IMR-90 (cell line): ENCODE results near the gene MMRN1. TPM values are rescaled to one million over a fixed set of nuclear protein-coding genes. Genes with fewer than 3 reads are reported as not detected.

ENCODE experiments used
- ATAC-seq: fragments of 200-7000 bp; cut with Tn5 transposase; 2 replicates; pipeline ENCODE4 v1.9.1; 2020; ENCODE audit warnings: low read depth, mild to moderate bottlenecking, moderate library complexity
- BruUV-seq: library from RNA; stranded (reverse); fragments of 400-500 nt; replicated peaks from 2 replicates; lab custom pipeline; 2021; lab: Mats Ljungman, UMichigan
- CTCF ChIA-PET: fragments of 300-600 bp; formaldehyde crosslinking; extraction: SDS; loops from one replicate; lab custom pipeline; 2021; ENCODE audit warnings: antibody characterized with exemption; lab: Yijun Ruan, JAX
- POLR2A ChIA-PET: fragments of 300-600 bp; sonication (Branson Sonifier 250); formaldehyde crosslinking; loops from one replicate; lab custom pipeline; 2022; ENCODE audit warnings: antibody characterized with exemption; ENCODE audit not compliant: unreplicated experiment; lab: Charles Lee
- DNase-seq: peaks from one replicate; pipeline ENCODE4 v3.0.0; 2013
- H2AFZ ChIP-seq: replicated peaks from 2 replicates; pipeline ENCODE3; 2013; ENCODE audit warnings: low read length, mild to moderate bottlenecking; ENCODE audit not compliant: poor library complexity
- H2AK5ac ChIP-seq: 2 replicates; pipeline ENCODE4 v1.6.1; 2013; ENCODE audit warnings: low read depth, low read length, inconsistent platforms
- H2AK9ac ChIP-seq: replicated peaks from 2 replicates; pipeline ENCODE3; 2013; ENCODE audit warnings: mild to moderate bottlenecking, low read depth, low read length, moderate library complexity; ENCODE audit not compliant: poor library complexity
- H2BK120ac ChIP-seq: 2 replicates; pipeline ENCODE4 v1.6.1; 2013; ENCODE audit warnings: low read depth, low read length, inconsistent platforms
- H2BK15ac ChIP-seq: 3 replicates; pipeline ENCODE4 v1.6.1; 2013; ENCODE audit warnings: low read depth, low read length, inconsistent platforms
- H2BK20ac ChIP-seq: 2 replicates; pipeline ENCODE4 v1.6.1; 2013; ENCODE audit warnings: low read depth, mild to moderate bottlenecking, inconsistent platforms, low read length, moderate library complexity
- H2BK5ac ChIP-seq: 2 replicates; pipeline ENCODE4 v1.6.1; 2013; ENCODE audit warnings: mild to moderate bottlenecking, low read depth, low read length, inconsistent platforms; ENCODE audit not compliant: poor library complexity, severe bottlenecking
- H3K14ac ChIP-seq: replicated peaks from 2 replicates; pipeline ENCODE4 v1.6.1; 2013; ENCODE audit warnings: low read depth, low read length, inconsistent platforms
- H3K18ac ChIP-seq: 2 replicates; pipeline ENCODE4 v1.6.1; 2013; ENCODE audit warnings: low read depth, low read length, control low read depth
- H3K23ac ChIP-seq: 2 replicates; pipeline ENCODE4 v1.6.1; 2013; ENCODE audit warnings: low read depth, low read length, inconsistent platforms
- H3K27ac ChIP-seq: 2 replicates; pipeline ENCODE4 v1.5.1; 2013; ENCODE audit warnings: mild to moderate bottlenecking, control low read depth, low read length; ENCODE audit not compliant: insufficient read depth
- H3K27me3 ChIP-seq: 2 replicates; pipeline ENCODE4 v1.6.1; 2013; ENCODE audit warnings: low read length; ENCODE audit not compliant: control insufficient read depth, insufficient read depth
- H3K36me3 ChIP-seq: 2 replicates; pipeline ENCODE4 v1.6.1; 2013; ENCODE audit warnings: low read length, mixed read lengths; ENCODE audit not compliant: control insufficient read depth, insufficient read depth
- H3K4ac ChIP-seq: 2 replicates; pipeline ENCODE4 v1.6.1; 2013; ENCODE audit warnings: low read depth, low read length, inconsistent platforms
- H3K4me1 ChIP-seq: 2 replicates; pipeline ENCODE4 v1.6.1; 2013; ENCODE audit warnings: low read length, mixed read lengths; ENCODE audit not compliant: control insufficient read depth, insufficient read depth
- H3K4me2 ChIP-seq: 2 replicates; pipeline ENCODE4 v1.6.1; 2013; ENCODE audit warnings: low read depth, mild to moderate bottlenecking, control low read depth, low read length, moderate library complexity
- H3K4me3 ChIP-seq: 2 replicates; pipeline ENCODE4 v1.5.1; 2013; ENCODE audit warnings: low read depth, mild to moderate bottlenecking, control low read depth, low read length, moderate library complexity; ENCODE audit not compliant: insufficient read depth
- H3K56ac ChIP-seq: 2 replicates; pipeline ENCODE4 v1.6.1; 2013; ENCODE audit warnings: low read length, inconsistent platforms; ENCODE audit not compliant: insufficient read depth; ENCODE audit errors: extremely low read depth
- H3K79me1 ChIP-seq, 2 experiments: 2 replicates each; pipeline ENCODE4 v1.6.1; 2013; ENCODE audit warnings: low read length in 2 of 2, inconsistent platforms in 1 of 2, low read depth in 1 of 2
- H3K9ac ChIP-seq: 2 replicates; pipeline ENCODE4 v1.6.1; 2013; ENCODE audit warnings: low read depth, low read length, control low read depth
- H3K9me1 ChIP-seq: 2 replicates; pipeline ENCODE4 v1.6.1; 2013; ENCODE audit warnings: low read length, inconsistent platforms; ENCODE audit not compliant: insufficient read depth
- H3K9me3 ChIP-seq: 2 replicates; pipeline ENCODE4 v1.6.1; 2013; ENCODE audit warnings: low read length; ENCODE audit not compliant: control insufficient read depth, insufficient read depth
- H4K20me1 ChIP-seq: 2 replicates; pipeline ENCODE4 v1.6.1; 2013; ENCODE audit warnings: low read length, inconsistent platforms; ENCODE audit not compliant: insufficient read depth
- H4K5ac ChIP-seq: 2 replicates; pipeline ENCODE4 v1.6.1; 2013; ENCODE audit warnings: mild to moderate bottlenecking, low read depth, low read length, control low read depth
- H4K8ac ChIP-seq, 2 experiments: 2 replicates each; pipeline ENCODE4 v1.6.1; 2013; ENCODE audit warnings: low read depth in 2 of 2, low read length in 2 of 2, control low read depth in 1 of 2, inconsistent platforms in 1 of 2
- H4K91ac ChIP-seq: 2 replicates; pipeline ENCODE4 v1.6.1; 2013; ENCODE audit warnings: low read depth, low read length, inconsistent platforms; ENCODE audit not compliant: insufficient read depth
- BHLHE40 ChIP-seq: fragments of 150-350 bp; IDR thresholded peaks from 2 replicates; pipeline ENCODE4 v1.6.1; 2016; ENCODE audit warnings: mild to moderate bottlenecking, low read depth, low read length
- CEBPB ChIP-seq: IDR thresholded peaks from 2 replicates; pipeline ENCODE4 v1.6.1; 2012; ENCODE audit warnings: low read depth, low read length, improper control_type of control experiment
- CHD1 ChIP-seq: IDR thresholded peaks from 2 replicates; pipeline ENCODE4 v1.6.1; 2012; ENCODE audit warnings: low read depth, low read length, improper control_type of control experiment
- CTCF ChIP-seq: conservative IDR thresholded peaks from 2 replicates; pipeline ENCODE4 v1.5.1; 2012; ENCODE audit warnings: mild to moderate bottlenecking, low read depth, low read length, improper control_type of control experiment
- FOS ChIP-seq: fragments of 150-350 bp; IDR thresholded peaks from 2 replicates; pipeline ENCODE4 v1.6.1; 2016; ENCODE audit warnings: low read depth, low read length
- MAFK ChIP-seq: IDR thresholded peaks from 2 replicates; pipeline ENCODE4 v1.6.1; 2012; ENCODE audit warnings: low read depth, low read length, improper control_type of control experiment
- MAZ ChIP-seq: IDR thresholded peaks from 2 replicates; pipeline ENCODE4 v1.6.1; 2012; ENCODE audit warnings: low read depth, mild to moderate bottlenecking, low read length, improper control_type of control experiment, moderate library complexity, borderline replicate concordance
- MXI1 ChIP-seq: IDR thresholded peaks from 2 replicates; pipeline ENCODE4 v1.6.1; 2012; ENCODE audit warnings: low read depth, mild to moderate bottlenecking, low read length, moderate library complexity, borderline replicate concordance
- NFE2L2 ChIP-seq: fragments of 150-350 bp; IDR thresholded peaks from 2 replicates; pipeline ENCODE4 v1.6.1; 2016; ENCODE audit warnings: low read depth, mild to moderate bottlenecking, low read length
- POLR2A ChIP-seq: IDR thresholded peaks from 2 replicates; pipeline ENCODE4 v1.6.1; 2012; ENCODE audit warnings: mild to moderate bottlenecking, low read depth, low read length
- RAD21 ChIP-seq: IDR thresholded peaks from 2 replicates; pipeline ENCODE4 v1.6.1; 2012; ENCODE audit warnings: low read length, improper control_type of control experiment
- RCOR1 ChIP-seq: IDR thresholded peaks from 2 replicates; pipeline ENCODE4 v1.6.1; 2012; ENCODE audit warnings: mild to moderate bottlenecking, low read length, improper control_type of control experiment; ENCODE audit not compliant: insufficient replicate concordance
- RFX5 ChIP-seq: IDR thresholded peaks from 2 replicates; pipeline ENCODE4 v1.8.0; 2012; ENCODE audit warnings: low read depth, mild to moderate bottlenecking, low read length, moderate library complexity
- SMC3 ChIP-seq: fragments of 150-350 bp; IDR thresholded peaks from 2 replicates; pipeline ENCODE4 v1.6.1; 2016; ENCODE audit warnings: low read depth, mild to moderate bottlenecking, antibody characterized with exemption, low read length, moderate library complexity
- WGBS, 2 experiments: methylation state at CpG; one replicate each; pipeline versions ENCODE4 v1.1.5 to v1.1.7; 2013; ENCODE audit warnings: missing lambda C conversion rate in 2 of 2; ENCODE audit not compliant: insufficient read length in 1 of 2; ENCODE audit errors: extremely low coverage in 2 of 2; 5-methylcytosine and 5-hydroxymethylcytosine counted together
- dilution Hi-C: fragments of 300-500 bp; cut with HindIII; formaldehyde crosslinking; loops from one replicate; pipeline ENCODE4 v1.14.3; 2018; ENCODE audit warnings: low sequenced_read_pairs; ENCODE audit not compliant: unreplicated experiment
- in situ Hi-C: fragments of 300-500 bp; cut with MboI; formaldehyde crosslinking; loops from 3 replicates; pipeline ENCODE4 v1.14.3; 2019; ENCODE audit warnings: low sequenced_read_pairs, inconsistent platforms, mixed read lengths
- intact Hi-C: fragments of 100-400 bp; cut with micrococcal nuclease; formaldehyde crosslinking; loops from 2 replicates; pipeline ENCODE4 v1.10.0; 2022
- polyA plus RNA-seq, 3 experiments: library from polyadenylated mRNA; depleted of rRNA; stranded (reverse); fragments of >200 nt; gene quantifications; 2 replicates each; pipeline ENCODE4 v1.2.3, GENCODE V29; 2012; ENCODE audit warnings: low replicate concordance in 1 of 3
- total RNA-seq: library from RNA; depleted of rRNA; stranded (reverse); fragments of >200 nt; gene quantifications from 2 replicates; pipeline ENCODE4 v1.2.3, GENCODE V29; 2012
- TF ChIP-seq, protein P1 (sequence below): fragments of 150-350 bp; IDR thresholded peaks from 2 replicates; pipeline ENCODE4 v1.6.1; 2017; ENCODE audit warnings: mild to moderate bottlenecking, antibody characterized with exemption, low read length, low read depth
- TF ChIP-seq, protein P2 (sequence below): fragments of 150-350 bp; IDR thresholded peaks from 2 replicates; pipeline ENCODE4 v1.6.1; 2016; ENCODE audit warnings: low read depth, mild to moderate bottlenecking, low read length, moderate library complexity, borderline replicate concordance

The MMRN1 gene
- total and polyA plus RNA-seq, 2 of the 4 experiments (the other 2 are of a cell fraction), result not detected

DNA sequence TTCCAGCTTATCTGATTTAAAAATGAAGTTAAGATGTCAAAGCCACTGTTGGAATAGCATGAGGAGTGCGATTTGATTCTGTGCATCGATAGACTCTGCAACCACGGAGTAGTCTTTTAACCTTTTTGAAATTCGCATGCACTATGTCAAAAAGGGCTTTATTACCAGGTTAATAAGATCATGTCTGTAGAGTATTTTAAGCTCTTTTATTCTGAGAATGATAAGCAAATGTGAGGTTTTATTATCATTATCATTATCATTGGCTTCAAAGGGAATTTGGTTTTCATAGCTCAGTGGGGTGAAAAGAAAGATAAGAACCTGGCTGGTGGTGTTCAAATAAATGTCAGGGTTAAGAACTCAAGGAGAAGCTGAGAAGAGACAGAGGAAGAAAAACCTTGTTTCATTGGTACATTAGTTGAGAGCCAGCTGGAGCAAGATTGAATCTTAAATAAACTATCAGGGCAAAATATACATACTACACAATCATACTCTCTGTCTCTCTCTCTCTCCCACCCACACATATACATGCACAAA, 102.6 kb downstream of the MMRN1 start:
- POLR2A ChIA-PET, result no interaction called here
- no peak for DNase-seq
- dilution Hi-C loops, result no loop called here

More for the DNA sequence above, 102.6 kb downstream of the MMRN1 start:
- no peak overlapping the region for H2AFZ ChIP-seq
- no CpG with 5 or more reads among the region's 4 CpGs for WGBS, 2 experiments
- no peak overlapping the region for H4K5ac ChIP-seq
- ATAC-seq, result no peak
- H3K9ac ChIP-seq, result no peak overlapping the region
- H2BK120ac ChIP-seq, result no peak overlapping the region
- H2BK15ac ChIP-seq, result no peak overlapping the region
- H3K9me3 ChIP-seq, result no peaks in the 10 kb centered on the region
- H3K79me1 ChIP-seq, result no peaks in the 10 kb centered on the region
- no peak overlapping the region for H4K91ac ChIP-seq
- H3K14ac ChIP-seq, result no peak overlapping the region
- no peaks in the 10 kb centered on the region for H3K36me3 ChIP-seq
- no peak overlapping the region for H4K8ac ChIP-seq
- no peak overlapping the region for H3K27ac ChIP-seq
- H2AK9ac ChIP-seq, result no peak overlapping the region
- no peak overlapping the region for H3K4me3 ChIP-seq
- no peak overlapping the region for H2BK20ac ChIP-seq
- no peaks in the 10 kb centered on the region for H3K27me3 ChIP-seq
- H3K9me1 ChIP-seq, result no peaks in the 10 kb centered on the region
- no peaks in the 10 kb centered on the region for H3K4me1 ChIP-seq
- no peak overlapping the region for H3K23ac ChIP-seq
- no peak overlapping the region for H2BK5ac ChIP-seq
- in situ Hi-C loops, result no loop called here
- no peak overlapping the region for H3K18ac ChIP-seq
- no peaks in the 10 kb centered on the region for H4K20me1 ChIP-seq
- TF ChIP-seq MAFK (no peak), MAZ (no peak), FOS (no peak), CEBPB (no peak), CHD1 (no peak), SMC3 (no peak), RAD21 (no peak), MXI1 (no peak), RFX5 (no peak), CTCF (no peak), NFE2L2 (no peak), POLR2A (no peak), RCOR1 (no peak), BHLHE40 (no peak)
- TF ChIP-seq, protein P1, sequence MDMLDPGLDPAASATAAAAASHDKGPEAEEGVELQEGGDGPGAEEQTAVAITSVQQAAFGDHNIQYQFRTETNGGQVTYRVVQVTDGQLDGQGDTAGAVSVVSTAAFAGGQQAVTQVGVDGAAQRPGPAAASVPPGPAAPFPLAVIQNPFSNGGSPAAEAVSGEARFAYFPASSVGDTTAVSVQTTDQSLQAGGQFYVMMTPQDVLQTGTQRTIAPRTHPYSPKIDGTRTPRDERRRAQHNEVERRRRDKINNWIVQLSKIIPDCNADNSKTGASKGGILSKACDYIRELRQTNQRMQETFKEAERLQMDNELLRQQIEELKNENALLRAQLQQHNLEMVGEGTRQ, result no peak
- TF ChIP-seq, protein P2, sequence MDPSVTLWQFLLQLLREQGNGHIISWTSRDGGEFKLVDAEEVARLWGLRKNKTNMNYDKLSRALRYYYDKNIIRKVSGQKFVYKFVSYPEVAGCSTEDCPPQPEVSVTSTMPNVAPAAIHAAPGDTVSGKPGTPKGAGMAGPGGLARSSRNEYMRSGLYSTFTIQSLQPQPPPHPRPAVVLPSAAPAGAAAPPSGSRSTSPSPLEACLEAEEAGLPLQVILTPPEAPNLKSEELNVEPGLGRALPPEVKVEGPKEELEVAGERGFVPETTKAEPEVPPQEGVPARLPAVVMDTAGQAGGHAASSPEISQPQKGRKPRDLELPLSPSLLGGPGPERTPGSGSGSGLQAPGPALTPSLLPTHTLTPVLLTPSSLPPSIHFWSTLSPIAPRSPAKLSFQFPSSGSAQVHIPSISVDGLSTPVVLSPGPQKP, result no peak
- H3K4me2 ChIP-seq, result no peak overlapping the region
- BruUV-seq, result no TSS peak
- H3K56ac ChIP-seq, result no peak overlapping the region
- intact Hi-C loops, result no loop called here
- no peak overlapping the region for H3K4ac ChIP-seq
- H2AK5ac ChIP-seq, result no peak overlapping the region
- CTCF ChIA-PET, result no interaction called here
